Measurements from ENCODE around the gene IFIT3.

Gene IFIT3

GRCh38 chr10:89341649-89342048 is 13.9 kb downstream of the IFIT3 start:
- H3K27ac ChIP-seq: no peak overlapping the region
- TF ChIP-seq ZFX (IDR thresholded peaks at IDR 0.05) (no peak), CTCF (conservative IDR thresholded peaks at IDR 0.05) (no peak)

- no peak overlapping the region for H3K27ac ChIP-seq
- no peak for TF ChIP-seq ZFX (IDR thresholded peaks at IDR 0.05)
- TF ChIP-seq CTCF (conservative IDR thresholded peaks at IDR 0.05): no peak
Measured at GRCh38 chr10:89342206-89342958, 14.6 kb downstream of the IFIT3 start.

- TF ChIP-seq ZFX (IDR thresholded peaks at IDR 0.05) (no peak), CTCF (conservative IDR thresholded peaks at IDR 0.05) (no peak)
- H3K27ac ChIP-seq: no peak overlapping the region
Measured at GRCh38 chr10:89343089-89343767, 15.4 kb downstream of the IFIT3 start.

- no peak overlapping the region for H3K27ac ChIP-seq
- TF ChIP-seq ZFX (IDR thresholded peaks at IDR 0.05): no peak
- TF ChIP-seq CTCF (conservative IDR thresholded peaks at IDR 0.05): no peak
Measured at GRCh38 chr10:89344156-89344555, 16.4 kb downstream of the IFIT3 start.

- TF ChIP-seq ZFX (IDR thresholded peaks at IDR 0.05): no peak
- TF ChIP-seq CTCF (conservative IDR thresholded peaks at IDR 0.05): no peak
- H3K27ac ChIP-seq: no peak overlapping the region
Measured at GRCh38 chr10:89345367-89346000, 17.7 kb downstream of the IFIT3 start.

- no peak overlapping the region for H3K27ac ChIP-seq
- TF ChIP-seq ZFX (IDR thresholded peaks at IDR 0.05) (no peak), CTCF (conservative IDR thresholded peaks at IDR 0.05) (no peak)
Measured at GRCh38 chr10:89346405-89347254, 18.8 kb downstream of the IFIT3 start.

All from C4-2B (cell line).